Right cardiac atrium (tissue), 5 donors: Measurements from ENCODE around the gene FAM47E. TPM values are rescaled to one million over a fixed set of nuclear protein-coding genes. Genes with fewer than 3 reads are reported as not detected.

ENCODE experiments used
- ATAC-seq, 2 donors: fragments of 200-7000 bp; cut with Tn5 transposase; one replicate each; pipeline versions ENCODE4 v1.8.0 to v1.9.1; 2020; ENCODE audit warnings: moderate library complexity in 2 of 2, mild to moderate bottlenecking in 1 of 2
- DNase-seq, 3 donors: peaks; one replicate each; pipeline ENCODE4 v3.0.0-alpha.2; 2020
- H3K27ac ChIP-seq: one replicate; pipeline ENCODE4 v1.5.1; 2013; ENCODE audit warnings: mild to moderate bottlenecking, low read length, control low read depth, moderate library complexity
- H3K27me3 ChIP-seq: one replicate; pipeline ENCODE4 v1.6.1; 2013; ENCODE audit not compliant: control insufficient read depth, insufficient read depth
- H3K4me1 ChIP-seq: one replicate; pipeline ENCODE4 v1.6.1; 2013; ENCODE audit warnings: low read length; ENCODE audit not compliant: control insufficient read depth, insufficient read depth
- H3K4me3 ChIP-seq: one replicate; pipeline ENCODE4 v1.5.1; 2013; ENCODE audit warnings: low read length, control low read depth
- H3K9me3 ChIP-seq: one replicate; pipeline ENCODE4 v1.6.1; 2013; ENCODE audit warnings: low read length; ENCODE audit not compliant: control insufficient read depth
- WGBS: extraction: QIAGEN DNeasy Blood & Tissue Kit; methylation state at CpG from one replicate; pipeline ENCODE4 v1.1.7; 2013; 5-methylcytosine and 5-hydroxymethylcytosine counted together
- intact Hi-C, 4 donors: fragments of 100-400 bp; cut with DNase I; formaldehyde crosslinking; loops; one replicate each; pipeline versions ENCODE4 v1.11.0 to v1.14.0; 2022 to 2023
- polyA plus RNA-seq: library from polyadenylated mRNA; stranded (reverse); fragments of 200-250 nt; gene quantifications from one replicate; pipeline ENCODE4 v1.2.3, GENCODE V29; 2013
- total RNA-seq, 4 donors: library from RNA; stranded (reverse); fragmentation: NEBNext Ultra II Directional; extraction: Animal tissue kit (Norgen Biotek cat#: 25700); gene quantifications; one replicate each; pipeline ENCODE4 v1.2.1, GENCODE V29; 2021
- donor health status: healthy with polysubstance abuse.
- donor health status: DM: no; HTN: yes; CAD: no.
- donor health status: DM: no; HTN: no; CAD: no.
- donor health status: DM: no; HTN: yes; CAD: no; lungs with severe emphysema.
- donor health status: DM: yes; HTN: yes; CAD: no.

The FAM47E gene
- total and polyA plus RNA-seq, 5 donors = 2.6 to 4.5 (median 3.1) TPM

DNA sequence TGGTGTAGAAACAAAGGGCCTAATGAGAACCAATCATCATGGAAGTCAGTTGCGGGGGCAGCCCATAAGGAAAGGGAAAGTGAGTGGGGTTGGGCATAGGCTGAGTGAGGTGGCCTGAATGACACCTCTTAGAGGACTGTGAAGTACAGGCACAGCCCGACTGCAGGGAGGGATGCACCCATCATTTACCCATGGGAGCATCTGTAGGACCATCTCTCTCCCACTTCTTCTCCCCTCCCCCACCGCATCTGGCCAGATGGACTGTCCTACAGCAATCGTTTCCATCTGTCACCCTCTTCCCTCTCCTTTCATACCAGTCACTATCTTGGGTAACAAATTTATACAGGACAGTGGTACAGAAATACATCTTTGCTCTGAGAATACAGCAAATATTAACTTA lies 59.2 kb downstream of the FAM47E start:
- Histone ChIP-seq H3K4me3 (no peak overlapping the region), H3K27me3 (no peaks in the 10 kb centered on the region), H3K27ac (peak overlapping the region; percentile 7), H3K9me3 (no peaks in the 10 kb centered on the region), H3K4me1 (peaks cover 5% of the 10 kb centered on the region)
- no peak for DNase-seq
- intact Hi-C loops = no loop called here
- ATAC-seq = no peak
- 67% methylated on average over 4 of the region's 4 CpGs for WGBS

GRCh38 chr4:76311896-76312331 lies 60.4 kb downstream of the FAM47E start:
- DNase-seq = no peak
- H3K27me3 ChIP-seq = no peaks in the 10 kb centered on the region
- WGBS = 20% methylated on average over 1 of the region's 1 CpG
- H3K9me3 ChIP-seq = no peaks in the 10 kb centered on the region
- H3K27ac ChIP-seq = no peak overlapping the region
- no peak for ATAC-seq
- H3K4me3 ChIP-seq = no peak overlapping the region
- peaks cover 5% of the 10 kb centered on the region for H3K4me1 ChIP-seq
- intact Hi-C loops = no loop called here

DNA sequence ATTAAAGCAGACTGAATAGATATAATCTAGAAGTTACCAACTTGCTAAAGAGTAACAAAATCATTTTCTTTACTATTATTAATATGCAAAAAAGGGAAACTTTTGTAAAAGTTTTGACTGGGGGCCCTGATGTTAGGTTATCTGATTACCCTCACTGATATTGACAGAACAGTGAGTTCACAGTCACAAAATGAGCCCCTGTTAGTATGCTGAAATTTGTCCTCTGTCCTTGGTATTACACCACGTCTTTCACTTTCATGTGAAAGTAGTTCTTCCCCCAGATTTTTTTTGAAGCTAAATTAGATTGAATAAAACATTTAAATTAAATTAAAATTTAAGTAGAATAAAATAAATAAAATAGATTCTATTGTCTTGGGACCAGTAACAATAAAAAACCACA lies 60.9 kb downstream of the FAM47E start:
- no peak for DNase-seq
- Histone ChIP-seq H3K27me3 (no peaks in the 10 kb centered on the region), H3K4me3 (no peak overlapping the region), H3K27ac (no peak overlapping the region), H3K9me3 (no peaks in the 10 kb centered on the region), H3K4me1 (peaks cover 5% of the 10 kb centered on the region)
- no peak for ATAC-seq
- intact Hi-C loops = no loop called here
- WGBS = 49% methylated on average over 1 of the region's 1 CpG

DNA sequence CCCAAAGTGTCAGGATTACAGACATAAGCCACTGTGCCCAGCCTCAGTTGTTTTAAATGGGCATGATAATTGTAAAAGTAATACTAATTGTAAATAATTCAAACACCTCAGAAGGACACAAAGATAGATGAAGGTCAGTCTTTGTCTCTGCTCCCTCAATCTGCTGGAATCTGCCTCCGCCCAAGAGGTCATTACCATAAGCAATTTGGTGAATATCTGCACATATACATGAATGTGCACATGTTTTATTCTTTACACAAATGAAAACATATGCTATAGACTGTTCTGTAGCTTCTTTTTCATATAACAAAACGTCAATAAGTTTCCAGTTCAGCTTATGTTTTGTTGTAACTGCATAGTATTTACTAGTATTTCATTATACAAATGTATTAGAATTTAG lies 62.0 kb downstream of the FAM47E start:
- no peak for DNase-seq
- Histone ChIP-seq H3K4me3 (no peak overlapping the region), H3K27me3 (no peaks in the 10 kb centered on the region), H3K9me3 (no peaks in the 10 kb centered on the region), H3K27ac (no peak overlapping the region), H3K4me1 (peaks cover 3% of the 10 kb centered on the region)
- intact Hi-C loops = no loop called here
- no peak for ATAC-seq
- 79% methylated on average over 2 of the region's 2 CpGs for WGBS

DNA sequence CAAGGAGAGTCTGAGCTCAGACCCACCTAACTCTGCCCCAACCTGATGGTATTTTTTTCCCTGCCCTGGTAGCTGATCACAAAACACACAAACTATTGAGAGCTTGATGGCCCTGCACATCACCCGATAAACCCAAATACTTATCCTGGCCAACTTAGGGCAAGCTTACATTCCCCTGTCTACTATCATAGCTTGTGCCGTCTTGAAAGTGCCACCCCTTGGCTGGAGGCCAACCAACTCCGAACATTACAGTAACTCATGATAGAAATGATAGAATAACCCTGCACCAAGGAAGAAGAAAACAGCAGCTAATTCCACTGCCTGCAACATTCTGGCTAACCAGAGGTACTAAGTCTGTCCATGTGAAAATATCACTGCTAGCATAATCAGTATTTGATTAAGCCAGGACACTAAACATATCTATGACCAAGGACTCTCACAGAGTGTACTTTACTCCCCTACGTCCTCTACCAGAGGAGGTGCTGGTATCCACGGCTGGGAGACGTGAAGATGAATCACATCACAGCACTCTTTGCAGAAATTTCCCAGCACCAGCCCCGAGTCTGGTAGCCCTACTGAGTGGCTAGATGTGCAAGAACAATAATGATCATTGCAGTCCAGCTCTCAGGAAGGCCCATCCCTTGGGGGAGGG lies 63.9 kb downstream of the FAM47E start:
- 56% methylated on average over 7 of the region's 7 CpGs for WGBS
- Histone ChIP-seq H3K9me3 (no peaks in the 10 kb centered on the region), H3K4me1 (no peaks in the 10 kb centered on the region), H3K27me3 (no peaks in the 10 kb centered on the region), H3K4me3 (no peak overlapping the region), H3K27ac (no peak overlapping the region)
- intact Hi-C loops = no loop called here
- ATAC-seq (peak; percentile 47 to 61), DNase-seq (peak in 2 of 3 donors; percentile 14 to 55)

GRCh38 chr4:76316131-76316530 lies 64.6 kb downstream of the FAM47E start:
- no peaks in the 10 kb centered on the region for H3K27me3 ChIP-seq
- no peak overlapping the region for H3K4me3 ChIP-seq
- no peaks in the 10 kb centered on the region for H3K9me3 ChIP-seq
- intact Hi-C loops = no loop called here
- H3K4me1 ChIP-seq = no peaks in the 10 kb centered on the region
- WGBS = 93% methylated on average over 1 of the region's 1 CpG
- ATAC-seq (no peak), DNase-seq (no peak)
- no peak overlapping the region for H3K27ac ChIP-seq

- Histone ChIP-seq H3K9me3 (no peaks in the 10 kb centered on the region), H3K27ac (no peak overlapping the region), H3K27me3 (no peaks in the 10 kb centered on the region), H3K4me1 (no peaks in the 10 kb centered on the region), H3K4me3 (no peak overlapping the region)
- DNase-seq (no peak), ATAC-seq (no peak)
- intact Hi-C loops = no loop called here
- 72% methylated on average over 3 of the region's 3 CpGs for WGBS
These were observed 70.7 kb downstream of the FAM47E start for GRCh38 chr4:76322236-76322635.

GRCh38 chr4:76325072-76325471 lies 73.6 kb downstream of the FAM47E start:
- H3K27ac ChIP-seq = no peak overlapping the region
- intact Hi-C loops = no loop called here
- no peaks in the 10 kb centered on the region for H3K4me1 ChIP-seq

DNA sequence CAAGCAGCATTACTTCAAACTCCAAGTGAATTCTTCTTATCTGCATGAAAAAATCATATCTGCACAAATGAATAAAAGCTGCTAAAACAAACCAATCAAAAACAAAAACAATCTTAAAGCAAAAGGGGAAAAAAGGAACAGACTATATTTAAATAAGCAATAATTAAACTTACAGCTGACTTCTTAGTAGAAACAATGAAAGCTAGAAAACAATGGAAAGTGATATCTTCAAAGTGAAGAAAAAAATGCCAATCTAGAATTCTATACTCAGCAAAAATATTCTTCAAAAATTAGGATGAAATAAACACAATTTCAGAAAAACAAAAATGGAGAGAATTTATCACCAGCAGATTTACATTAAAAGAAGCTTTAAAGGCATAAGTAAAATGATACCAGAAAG lies 75.0 kb downstream of the FAM47E start:
- H3K4me1 ChIP-seq = no peaks in the 10 kb centered on the region
- intact Hi-C loops = no loop called here
- H3K9me3 ChIP-seq = no peaks in the 10 kb centered on the region
- no peak for ATAC-seq
- no peaks in the 10 kb centered on the region for H3K27me3 ChIP-seq
- no peak for DNase-seq
- no peak overlapping the region for H3K27ac ChIP-seq
- no peak overlapping the region for H3K4me3 ChIP-seq

More at GRCh38 chr4:76325072-76325471, 73.6 kb downstream of the FAM47E start:
- DNase-seq (no peak), ATAC-seq (no peak)
- H3K4me3 ChIP-seq = no peak overlapping the region
- no peaks in the 10 kb centered on the region for H3K27me3 ChIP-seq
- H3K9me3 ChIP-seq = no peaks in the 10 kb centered on the region

Other genes with a start within 250 kb of the FAM47E start
- gene CXCL9, start 244.2 kb upstream of the FAM47E start, total RNA-seq = under 1 TPM; 0.17 to 0.80 (median 0.27) TPM
- 0.16 TPM for gene CXCL9, start 244.2 kb upstream of the FAM47E start, polyA plus RNA-seq
- gene CXCL10, start 228.2 kb upstream of the FAM47E start, total RNA-seq = under 1 TPM in 2 of 4 donors, not detected in 2; 0.32 to 0.46 TPM
- gene CXCL10, start 228.2 kb upstream of the FAM47E start, polyA plus RNA-seq = 0.18 TPM
- gene CXCL11, start 215.7 kb upstream of the FAM47E start, total RNA-seq = under 1 TPM in 1 of 4 donors, not detected in 3; 0.20 TPM
- 0.07 TPM for gene CXCL11, start 215.7 kb upstream of the FAM47E start, polyA plus RNA-seq
- 100 to 1,000 TPM in 2 of 4 donors, 10 to 100 TPM in 2; 72.7 to 311 (median 112) TPM for gene ART3, start 177.0 kb upstream of the FAM47E start, total RNA-seq
- 149 TPM for gene ART3, start 177.0 kb upstream of the FAM47E start, polyA plus RNA-seq
- 10 to 100 TPM; 22.9 to 24.9 (median 23.5) TPM for gene NUP54, start 103.3 kb upstream of the FAM47E start, total RNA-seq
- gene NUP54, start 103.3 kb upstream of the FAM47E start, polyA plus RNA-seq = 11.7 TPM
- gene SCARB2, start 37.9 kb upstream of the FAM47E start, total RNA-seq = 100 to 1,000 TPM; 102 to 139 (median 105) TPM
- gene SCARB2, start 37.9 kb upstream of the FAM47E start, polyA plus RNA-seq = 78.2 TPM
- 10 to 100 TPM; 28.5 to 42.6 (median 31.3) TPM for gene STBD1, start 55.0 kb downstream of the FAM47E start, total RNA-seq
- 33.8 TPM for gene STBD1, start 55.0 kb downstream of the FAM47E start, polyA plus RNA-seq
- 1 to 10 TPM in 3 of 4 donors, under 1 TPM in 1; 0.92 to 2.0 (median 1.6) TPM for gene CCDC158, start 169.4 kb downstream of the FAM47E start, total RNA-seq
- 0.07 TPM for gene CCDC158, start 169.4 kb downstream of the FAM47E start, polyA plus RNA-seq
- 10 to 100 TPM; 10.8 to 11.8 (median 11.1) TPM for gene SHROOM3, start 183.5 kb downstream of the FAM47E start, total RNA-seq
- 4.6 TPM for gene SHROOM3, start 183.5 kb downstream of the FAM47E start, polyA plus RNA-seq